ENCODE results near the gene CCDC12. TPM values are rescaled to one million over a fixed set of nuclear protein-coding genes. Genes with fewer than 3 reads are reported as not detected.

Gene CCDC12
- total and polyA plus RNA-seq, 7 donors, result 33.1 to 80.9 (median 41.0) TPM

DNA sequence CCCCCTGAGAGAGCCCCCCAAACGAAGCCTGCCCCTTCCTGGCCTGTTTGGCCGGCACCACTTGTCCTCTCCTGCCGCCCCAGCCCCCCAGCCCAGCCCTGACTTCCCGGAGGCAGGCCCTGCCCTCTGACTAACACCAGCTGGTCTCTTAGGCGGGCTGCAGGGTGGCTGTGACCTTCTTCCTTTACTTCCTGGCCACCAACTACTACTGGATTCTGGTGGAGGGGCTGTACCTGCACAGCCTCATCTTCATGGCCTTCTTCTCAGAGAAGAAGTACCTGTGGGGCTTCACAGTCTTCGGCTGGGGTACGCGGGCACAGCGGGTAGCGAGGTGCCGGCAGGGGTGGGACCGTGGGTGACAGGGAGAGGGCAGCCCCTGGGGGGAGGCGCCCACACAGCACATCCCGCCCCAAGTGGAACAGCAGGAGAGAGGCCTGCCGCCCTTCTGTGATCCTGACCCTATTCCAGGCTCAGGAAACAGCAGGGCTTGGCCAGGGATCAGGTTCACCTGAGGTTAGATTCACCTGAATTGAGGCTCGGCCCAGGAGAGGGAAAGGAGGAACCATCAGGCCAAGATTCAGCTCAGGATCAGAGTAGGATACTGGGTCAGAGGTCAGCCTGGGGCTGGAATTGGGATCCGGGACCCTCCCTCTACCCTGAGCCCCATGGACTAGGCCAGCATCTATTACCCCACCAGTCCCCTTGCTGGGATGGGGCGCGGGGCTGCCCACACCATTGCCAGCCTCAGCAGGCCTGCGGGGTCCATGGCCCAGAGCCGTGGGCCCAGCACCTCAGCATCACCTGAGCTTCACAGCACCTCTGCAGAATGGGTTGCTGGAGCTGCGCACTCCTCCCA lies 77.2 kb downstream of the CCDC12 start:
- Histone ChIP-seq H3K36me3 (no peaks in the 10 kb centered on the region), H3K27ac (no peak overlapping the region), H3K9me3 (no peaks in the 10 kb centered on the region), H3K4me1 (peaks cover 0 to 14% (median 12%) of the 10 kb centered on the region in 4 donors), H3K27me3 (peaks cover 12 to 31% (median 14%) of the 10 kb centered on the region in 3 donors), H3K4me3 (no peak overlapping the region)
- no peak for TF ChIP-seq POLR2AphosphoS5 (IDR thresholded peaks at IDR 0.05)
- TF ChIP-seq EP300 (IDR thresholded peaks at IDR 0.05), result no peak
- TF ChIP-seq, protein P1, sequence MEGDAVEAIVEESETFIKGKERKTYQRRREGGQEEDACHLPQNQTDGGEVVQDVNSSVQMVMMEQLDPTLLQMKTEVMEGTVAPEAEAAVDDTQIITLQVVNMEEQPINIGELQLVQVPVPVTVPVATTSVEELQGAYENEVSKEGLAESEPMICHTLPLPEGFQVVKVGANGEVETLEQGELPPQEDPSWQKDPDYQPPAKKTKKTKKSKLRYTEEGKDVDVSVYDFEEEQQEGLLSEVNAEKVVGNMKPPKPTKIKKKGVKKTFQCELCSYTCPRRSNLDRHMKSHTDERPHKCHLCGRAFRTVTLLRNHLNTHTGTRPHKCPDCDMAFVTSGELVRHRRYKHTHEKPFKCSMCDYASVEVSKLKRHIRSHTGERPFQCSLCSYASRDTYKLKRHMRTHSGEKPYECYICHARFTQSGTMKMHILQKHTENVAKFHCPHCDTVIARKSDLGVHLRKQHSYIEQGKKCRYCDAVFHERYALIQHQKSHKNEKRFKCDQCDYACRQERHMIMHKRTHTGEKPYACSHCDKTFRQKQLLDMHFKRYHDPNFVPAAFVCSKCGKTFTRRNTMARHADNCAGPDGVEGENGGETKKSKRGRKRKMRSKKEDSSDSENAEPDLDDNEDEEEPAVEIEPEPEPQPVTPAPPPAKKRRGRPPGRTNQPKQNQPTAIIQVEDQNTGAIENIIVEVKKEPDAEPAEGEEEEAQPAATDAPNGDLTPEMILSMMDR (IDR thresholded peaks at IDR 0.05), result no peak
- no peak for TF ChIP-seq POLR2A (IDR thresholded peaks at IDR 0.05)
- 78 to 86% methylated on average over 22 of the region's 22 CpGs for WGBS, 2 donors
- intact Hi-C loops (cut with DNase I), result no loop called here
- no peak for DNase-seq

DNA sequence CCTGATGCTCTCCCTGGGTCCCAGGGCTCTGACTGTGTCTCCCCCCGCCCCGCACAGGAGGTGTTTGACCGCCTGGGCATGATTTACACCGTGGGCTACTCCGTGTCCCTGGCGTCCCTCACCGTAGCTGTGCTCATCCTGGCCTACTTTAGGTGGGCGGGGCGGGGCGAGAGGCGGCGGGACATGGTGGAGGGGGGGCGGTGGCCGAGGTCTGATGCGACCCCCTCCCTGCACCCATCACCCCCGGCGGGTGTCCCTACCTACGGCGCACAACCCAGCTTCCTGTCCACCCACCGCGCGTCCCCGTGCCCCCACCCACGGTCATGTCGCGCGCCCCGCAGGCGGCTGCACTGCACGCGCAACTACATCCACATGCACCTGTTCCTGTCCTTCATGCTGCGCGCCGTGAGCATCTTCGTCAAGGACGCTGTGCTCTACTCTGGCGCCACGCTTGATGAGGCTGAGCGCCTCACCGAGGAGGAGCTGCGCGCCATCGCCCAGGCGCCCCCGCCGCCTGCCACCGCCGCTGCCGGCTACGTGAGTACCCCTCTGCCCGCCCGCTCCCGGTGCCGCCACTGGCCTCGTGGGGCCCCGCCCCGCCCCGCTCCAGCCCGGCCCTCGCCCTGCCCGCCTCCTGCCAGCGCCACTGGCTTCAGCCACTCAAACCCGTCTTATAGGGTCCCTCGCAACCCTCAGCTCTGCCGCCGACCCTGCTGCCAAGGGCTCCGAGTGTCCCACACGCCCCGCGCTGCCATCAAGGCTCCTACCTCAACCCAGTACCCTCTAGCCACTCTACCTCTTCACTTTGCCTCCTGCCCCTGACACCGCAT lies 78.0 kb downstream of the CCDC12 start:
- intact Hi-C loops (cut with DNase I), result no loop called here
- no peak for DNase-seq
- 10 to 16% methylated on average over 71 of the region's 71 CpGs for WGBS, 2 donors

DNA sequence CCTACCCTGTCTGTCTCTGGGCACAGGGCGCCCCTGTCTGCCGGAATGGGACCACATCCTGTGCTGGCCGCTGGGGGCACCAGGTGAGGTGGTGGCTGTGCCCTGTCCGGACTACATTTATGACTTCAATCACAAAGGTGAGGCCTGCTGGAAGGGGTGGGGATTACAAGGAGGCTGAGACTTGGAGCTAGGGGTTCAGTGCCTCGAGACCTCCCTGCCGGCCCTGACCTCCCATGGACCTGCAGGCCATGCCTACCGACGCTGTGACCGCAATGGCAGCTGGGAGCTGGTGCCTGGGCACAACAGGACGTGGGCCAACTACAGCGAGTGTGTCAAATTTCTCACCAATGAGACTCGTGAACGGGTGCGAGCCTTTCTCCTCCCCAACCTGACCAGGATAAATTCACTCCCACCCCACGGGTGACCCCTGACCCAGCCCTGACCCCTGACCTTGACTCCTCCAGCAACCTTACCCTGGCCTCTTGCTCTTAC lies 78.7 kb downstream of the CCDC12 start:
- intact Hi-C loops (cut with DNase I), result no loop called here
- DNase-seq, result no peak
- Histone ChIP-seq H3K36me3 (no peaks in the 10 kb centered on the region), H3K27ac (no peak overlapping the region), H3K27me3 (peaks cover 12 to 31% (median 14%) of the 10 kb centered on the region in 3 donors), H3K9me3 (no peaks in the 10 kb centered on the region), H3K4me3 (no peak overlapping the region), H3K4me1 (peaks cover 0 to 22% (median 18%) of the 10 kb centered on the region in 4 donors)
- TF ChIP-seq EP300 (IDR thresholded peaks at IDR 0.05) (no peak), POLR2A (IDR thresholded peaks at IDR 0.05) (no peak), POLR2AphosphoS5 (IDR thresholded peaks at IDR 0.05) (no peak)
- TF ChIP-seq, protein P1 (IDR thresholded peaks at IDR 0.05), result no peak
- 47 to 74% methylated on average over 15 of the region's 15 CpGs for WGBS, 2 donors

More for the DNA sequence above, 78.0 kb downstream of the CCDC12 start:
- no peaks in the 10 kb centered on the region for H3K9me3 ChIP-seq
- TF ChIP-seq EP300 (IDR thresholded peaks at IDR 0.05), result no peak
- TF ChIP-seq, protein P1 (IDR thresholded peaks at IDR 0.05), result no peak
- no peak for TF ChIP-seq POLR2AphosphoS5 (IDR thresholded peaks at IDR 0.05)
- no peak for TF ChIP-seq POLR2A (IDR thresholded peaks at IDR 0.05)
- peaks cover 0 to 16% (median 12%) of the 10 kb centered on the region in 4 donors for H3K4me1 ChIP-seq
- H3K36me3 ChIP-seq, result no peaks in the 10 kb centered on the region
- H3K27me3 ChIP-seq, result peaks cover 12 to 31% (median 14%) of the 10 kb centered on the region in 3 donors
- H3K4me3 ChIP-seq, result peak overlapping the region in 1 of 4 donors; percentile 15
- H3K27ac ChIP-seq, result no peak overlapping the region

DNA sequence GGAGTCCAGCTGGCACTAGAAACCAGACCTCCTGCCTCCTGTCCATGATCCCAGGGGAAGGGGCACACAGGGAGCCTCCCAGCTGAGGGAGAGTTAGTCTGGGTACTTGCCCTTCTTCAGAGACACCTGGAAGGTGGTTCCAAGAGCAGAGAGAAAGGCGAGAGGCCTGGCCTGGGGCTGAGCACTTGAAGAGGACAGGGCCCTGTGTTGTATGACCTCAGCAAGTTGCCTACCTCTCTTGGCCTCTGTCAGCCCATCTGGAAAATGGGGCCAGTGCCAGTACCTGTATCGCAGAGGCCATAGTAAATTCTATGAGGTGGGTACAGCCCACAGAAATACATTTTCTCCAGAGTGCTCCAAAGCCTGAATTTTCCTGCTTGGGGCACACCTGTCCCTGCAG lies 79.5 kb downstream of the CCDC12 start:
- Histone ChIP-seq H3K27ac (no peak overlapping the region), H3K27me3 (peaks cover 12 to 31% (median 14%) of the 10 kb centered on the region in 3 donors), H3K9me3 (no peaks in the 10 kb centered on the region), H3K4me3 (no peak overlapping the region), H3K4me1 (peaks cover 0 to 30% (median 26%) of the 10 kb centered on the region in 4 donors), H3K36me3 (no peaks in the 10 kb centered on the region)
- WGBS, 2 donors, result 90% methylated on average over 2 of the region's 2 CpGs
- DNase-seq, result no peak
- intact Hi-C loops (cut with DNase I), result no loop called here
- TF ChIP-seq, protein P1 (IDR thresholded peaks at IDR 0.05), result no peak
- TF ChIP-seq EP300 (IDR thresholded peaks at IDR 0.05) (no peak), POLR2AphosphoS5 (IDR thresholded peaks at IDR 0.05) (no peak), POLR2A (IDR thresholded peaks at IDR 0.05) (no peak)

All from sigmoid colon (tissue), 7 donors.